ENCODE results near the gene NUDC. TPM values are rescaled to one million over a fixed set of nuclear protein-coding genes. Genes with fewer than 3 reads are reported as not detected.

NUDC gene
- 122 to 142 TPM (median 130 TPM) in 5 replicates for total RNA-seq (2022; extraction: Qiagen RNA extraction)

DNA sequence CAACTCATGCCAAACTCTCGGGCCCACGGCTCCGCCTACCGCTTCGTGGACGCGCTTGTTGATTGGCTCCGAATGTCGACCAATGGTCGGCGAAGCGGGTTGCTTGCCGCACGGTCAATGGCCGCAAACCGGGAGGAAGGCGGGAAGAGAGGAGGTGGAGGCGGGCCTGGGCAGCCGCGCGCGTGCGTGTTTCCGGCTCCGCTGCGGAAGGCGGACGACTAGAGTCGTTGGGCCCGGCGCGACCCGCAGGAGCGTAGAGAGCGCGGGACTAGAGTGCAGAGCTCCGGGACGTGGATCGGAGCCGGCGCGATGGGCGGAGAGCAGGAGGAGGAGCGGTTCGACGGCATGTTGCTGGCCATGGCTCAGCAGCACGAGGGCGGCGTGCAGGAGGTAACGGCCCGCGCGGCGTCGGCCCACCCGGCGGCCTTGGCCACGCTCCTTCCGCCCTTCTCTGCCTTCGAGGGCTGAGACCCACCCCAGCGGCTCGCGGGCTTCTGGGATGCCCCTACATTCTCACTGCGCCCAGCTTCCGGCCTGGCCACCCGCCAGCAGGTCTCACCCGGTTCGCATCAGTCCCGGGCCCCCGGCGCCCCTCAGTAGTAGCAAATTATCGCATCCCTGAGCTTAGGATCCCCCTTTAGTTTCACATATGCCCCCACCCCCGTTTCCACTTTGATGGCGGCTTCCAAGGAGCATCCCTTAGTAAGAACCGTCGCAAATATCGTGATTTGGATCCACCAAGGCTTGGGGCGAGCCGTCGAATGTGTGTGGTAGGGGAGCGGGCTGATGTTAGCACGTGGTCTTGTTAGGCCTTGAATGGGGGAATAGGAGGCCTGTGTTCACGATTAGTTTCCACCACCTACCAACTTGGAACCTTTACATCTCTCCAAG lies at the start of gene NUDC:
Gene NUDC (plus strand): TSS at position 204 of the 891 bp plus-strand sequence. CDS start 106 bp downstream, at position 310.

DNA sequence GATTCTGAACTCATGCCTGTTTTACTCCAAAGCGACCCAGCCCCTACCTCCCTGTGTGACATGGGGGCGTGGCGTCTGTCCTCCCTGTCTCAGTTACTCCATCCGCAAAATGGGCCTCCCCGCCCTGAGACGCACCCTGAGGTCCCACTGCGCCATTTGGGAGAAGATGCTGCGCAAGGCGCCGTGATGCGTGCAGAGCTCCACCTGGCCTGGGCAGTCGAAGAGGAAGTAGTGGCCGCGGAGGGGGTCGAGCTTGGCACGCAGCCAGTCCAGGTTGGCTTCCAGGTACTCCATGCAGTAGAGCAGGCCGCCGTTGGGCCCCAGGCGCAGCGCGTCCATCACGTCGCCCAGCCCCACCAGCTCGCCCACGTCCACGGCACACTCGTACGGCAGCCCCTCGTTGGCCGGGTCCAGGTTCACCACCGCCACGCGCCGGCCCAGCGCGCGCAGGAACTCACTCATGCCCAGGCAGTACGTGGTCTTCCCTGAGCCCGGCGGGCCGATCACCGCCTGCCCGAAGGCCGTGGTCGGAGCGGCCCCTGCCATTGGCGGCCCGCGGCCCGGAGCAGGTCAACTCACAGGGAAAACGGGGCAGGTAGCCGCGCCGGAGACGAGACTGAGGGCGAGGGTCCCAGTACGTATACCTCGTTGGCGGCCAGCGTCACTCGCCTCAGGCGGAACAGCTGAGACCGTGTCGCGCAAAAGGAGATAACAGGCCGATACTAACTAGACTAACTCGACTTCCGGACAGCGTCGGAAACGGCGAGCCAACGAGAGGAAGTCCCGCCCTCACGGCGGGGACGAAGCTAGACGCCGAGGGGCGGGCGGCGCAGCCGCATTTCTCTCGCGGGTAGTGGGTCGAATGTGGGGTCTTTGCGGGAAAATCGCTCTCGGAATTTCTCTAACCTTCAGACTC lies 31.7 kb upstream of the NUDC start, which contains the start of gene GPN2:
Gene GPN2 (minus strand): TSS at position 733 of the 916 bp plus-strand sequence. CDS start 187 bp downstream, at position 546.

DNA sequence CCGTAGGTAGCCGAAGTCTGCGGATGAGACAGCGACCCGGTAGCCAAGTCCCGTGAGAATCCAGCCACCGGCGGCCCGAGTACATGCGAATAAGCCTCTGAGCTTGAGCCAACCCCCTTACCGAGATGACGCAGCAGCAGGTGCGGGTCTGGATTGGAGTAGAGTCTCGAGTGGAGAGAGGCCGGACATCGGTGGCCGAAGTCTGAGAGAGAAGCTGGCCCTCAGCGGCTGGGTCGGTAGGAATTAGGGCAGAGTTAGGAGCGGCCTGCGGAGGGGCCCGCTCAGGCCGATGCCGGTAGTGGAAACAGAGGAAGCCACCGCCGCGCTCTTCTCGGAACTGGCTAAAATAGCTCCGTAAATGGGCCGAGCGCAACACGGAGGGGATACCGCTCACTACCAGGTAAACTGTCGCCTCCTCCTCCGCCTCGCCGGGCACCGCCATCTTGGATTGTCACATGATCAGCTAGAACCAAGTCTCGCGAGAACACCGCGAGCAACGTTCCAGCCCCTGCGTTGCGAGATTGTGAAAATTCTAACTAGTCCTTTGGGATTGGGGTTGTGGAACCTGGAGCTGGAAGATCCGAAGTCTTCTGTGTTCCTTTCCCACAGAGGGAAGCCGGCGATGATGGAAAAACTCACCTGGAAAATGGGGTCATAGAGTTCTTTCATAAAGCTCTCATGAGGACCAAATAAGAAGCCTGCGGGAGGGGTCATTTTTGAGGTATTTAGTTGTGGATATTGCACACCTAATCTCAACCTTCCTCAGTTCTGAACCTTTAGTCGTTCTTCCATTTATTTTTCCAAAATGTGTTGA lies 21.3 kb upstream of the NUDC start, which contains the start of gene GPATCH3:
Gene GPATCH3 (minus strand): TSS at position 467 of the 814 bp plus-strand sequence. CDS start 25 bp downstream, at position 442.

DNA sequence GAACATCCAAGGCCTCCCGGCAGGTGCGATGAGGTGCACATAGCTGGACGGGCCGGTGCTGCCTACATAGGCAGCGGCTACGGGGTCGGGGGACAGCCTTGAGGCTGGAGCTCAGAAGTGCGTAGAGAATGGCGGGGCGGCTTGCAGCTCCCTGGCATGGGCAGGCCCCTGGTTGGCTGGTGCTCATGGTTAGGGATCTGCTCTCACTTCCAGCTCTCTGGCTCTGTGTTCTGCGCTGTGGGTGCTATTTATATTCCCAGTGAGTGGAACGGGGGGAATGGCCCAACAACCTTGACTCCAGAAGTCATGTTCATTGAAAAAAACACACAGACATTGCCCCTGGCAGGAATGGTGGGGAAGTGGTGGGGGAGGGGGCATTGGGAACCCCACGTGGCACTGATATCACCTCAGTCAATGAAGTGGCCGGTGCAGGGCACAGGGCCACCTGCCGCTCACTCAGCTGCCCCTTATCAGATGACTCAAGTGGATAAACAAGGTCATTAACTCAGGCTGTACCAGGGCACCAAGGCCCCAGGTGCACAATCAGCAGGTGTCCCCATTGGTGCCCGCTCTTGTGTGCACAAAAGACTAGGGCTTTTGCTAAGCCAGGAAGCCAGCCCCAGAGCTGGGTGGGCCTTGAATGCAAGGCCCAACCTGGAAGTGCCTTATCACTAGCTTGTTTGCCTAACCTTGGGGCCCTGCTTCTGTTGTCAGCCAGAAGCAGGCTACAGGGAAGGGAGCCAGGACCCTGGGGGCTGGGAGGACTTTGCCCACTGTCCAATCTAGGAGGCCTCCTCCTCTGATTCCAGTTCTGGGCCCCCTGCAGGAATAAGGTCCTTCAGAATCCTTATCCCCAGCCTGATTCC lies 7.6 kb upstream of the NUDC start, which contains the start of gene NR0B2:
Gene NR0B2 (minus strand): TSS at position 222 of the 866 bp plus-strand sequence. CDS start 35 bp downstream, at position 187.

DNA sequence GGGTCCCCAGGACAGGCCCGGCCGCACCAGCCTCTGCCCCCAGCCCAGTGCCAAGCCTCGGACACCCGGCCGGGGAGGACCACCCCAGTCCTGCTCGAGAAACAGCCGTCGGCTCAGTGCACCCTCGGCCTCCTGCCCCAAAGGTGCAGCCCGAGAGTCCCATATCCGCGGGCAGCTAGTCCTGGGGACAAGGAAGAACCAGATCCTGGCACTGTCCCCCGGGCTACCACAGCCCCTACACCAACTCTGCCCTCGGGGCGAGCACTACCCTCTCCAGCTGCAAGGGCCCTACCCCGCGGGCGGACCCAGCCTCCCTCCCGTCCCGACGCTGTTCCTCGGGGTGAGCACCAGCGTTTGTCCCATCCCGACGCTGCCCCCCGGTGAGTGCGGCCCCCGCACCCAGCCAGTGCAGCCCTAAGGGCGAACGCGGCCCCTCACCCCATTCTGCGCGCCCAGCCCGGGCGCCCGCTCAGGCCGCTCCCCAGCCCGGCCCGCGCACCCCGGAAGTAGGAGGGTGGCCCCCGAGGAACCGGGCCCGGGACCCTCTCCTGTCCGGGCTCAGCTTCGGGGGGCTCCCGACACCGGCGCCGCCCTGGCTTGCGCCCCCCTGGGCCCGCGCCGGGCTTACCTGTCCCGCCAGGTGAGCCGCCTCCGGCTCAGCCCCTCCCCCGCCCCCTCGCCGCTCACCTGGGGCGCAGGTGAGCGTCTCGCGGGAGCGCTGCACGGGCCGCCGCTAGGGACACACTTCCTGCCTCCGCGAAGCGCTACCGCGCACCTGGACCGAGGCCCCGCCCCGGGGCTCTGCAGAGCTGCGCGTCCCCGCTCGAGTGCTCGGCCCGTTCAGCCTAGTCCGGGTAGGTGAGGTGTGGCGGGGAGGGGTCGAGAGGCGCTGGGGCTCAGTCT lies 38.4 kb downstream of the NUDC start, which contains the start of gene KDF1:
Gene KDF1 (minus strand): TSS at position 747 of the 903 bp plus-strand sequence. CDS start 8,088 bp downstream, outside the sequence.

DNA sequence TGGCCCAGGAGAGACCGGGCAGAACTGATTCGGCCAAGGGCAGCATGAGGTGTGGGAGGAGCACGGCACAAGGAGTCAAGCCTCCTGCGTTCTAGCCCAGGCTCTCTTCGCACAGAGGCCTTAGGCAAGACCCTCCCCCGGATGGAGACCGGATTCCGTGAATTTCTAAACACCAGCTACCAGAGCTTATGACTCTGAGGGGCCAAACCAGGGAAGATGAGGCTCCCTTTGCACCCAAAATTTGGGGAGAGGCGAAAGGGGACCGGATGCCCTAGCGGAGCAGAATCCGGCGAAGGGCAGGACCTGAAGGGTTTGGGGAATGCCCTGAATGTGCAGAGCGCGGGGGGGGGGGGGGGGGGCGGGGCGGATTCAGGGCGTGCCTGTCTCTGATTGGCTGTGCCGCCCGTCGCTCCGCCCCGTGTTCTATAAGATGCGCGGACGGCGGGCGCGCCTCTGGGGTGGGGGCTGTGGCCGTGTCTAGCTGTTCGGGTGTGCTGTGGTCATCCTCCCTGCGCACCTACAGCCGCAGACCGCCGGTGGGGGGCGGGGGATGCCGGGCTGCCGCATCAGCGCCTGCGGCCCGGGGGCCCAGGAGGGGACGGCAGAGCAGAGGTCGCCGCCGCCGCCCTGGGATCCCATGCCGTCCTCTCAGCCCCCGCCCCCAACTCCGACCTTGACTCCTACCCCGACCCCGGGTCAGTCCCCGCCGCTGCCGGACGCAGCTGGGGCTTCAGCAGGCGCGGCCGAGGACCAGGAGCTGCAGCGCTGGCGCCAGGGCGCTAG lies 71.9 kb downstream of the NUDC start, which contains the start of gene TRNP1:
Gene TRNP1 (plus strand): TSS at position 456 of the 783 bp plus-strand sequence. CDS start 95 bp downstream, at position 551.

Other genes starting within 250 kb of the NUDC start
- gene ARID1A, start 225.7 kb upstream of the NUDC start, total RNA-seq (2022; extraction: Qiagen RNA extraction), result 33.6 to 39.1 TPM (median 35.6 TPM) in 5 replicates
- gene PIGV, start 133.8 kb upstream of the NUDC start, total RNA-seq (2022; extraction: Qiagen RNA extraction), result 5.1 to 6.1 TPM (median 5.5 TPM) in 5 replicates
- 35.3 to 46.7 TPM (median 42.2 TPM) in 5 replicates for gene ZDHHC18, start 95.1 kb upstream of the NUDC start, total RNA-seq (2022; extraction: Qiagen RNA extraction)
- gene SFN, start 58.6 kb upstream of the NUDC start, total RNA-seq (2022; extraction: Qiagen RNA extraction), result 503 to 710 TPM (median 599 TPM) in 5 replicates
- gene GPN2, start 31.5 kb upstream of the NUDC start, total RNA-seq (2022; extraction: Qiagen RNA extraction), result 23.5 to 29.8 TPM (median 28.4 TPM) in 5 replicates
- 9.6 to 14.3 TPM (median 10.1 TPM) in 5 replicates for gene GPATCH3, start 21.3 kb upstream of the NUDC start, total RNA-seq (2022; extraction: Qiagen RNA extraction)
- gene NR0B2, start 7.8 kb upstream of the NUDC start, total RNA-seq (2022; extraction: Qiagen RNA extraction), result not detected in 5 replicates
- gene KDF1, start 38.7 kb downstream of the NUDC start, total RNA-seq (2022; extraction: Qiagen RNA extraction), result 0.18 to 0.30 TPM (median 0.22 TPM) in 3 of 5 replicates, not detected in the others
- gene TRNP1, start 71.9 kb downstream of the NUDC start, total RNA-seq (2022; extraction: Qiagen RNA extraction), result 182 to 277 TPM (median 266 TPM) in 5 replicates
- gene TENT5B, start 91.1 kb downstream of the NUDC start, total RNA-seq (2022; extraction: Qiagen RNA extraction), result 0.94 to 1.9 TPM (median 1.3 TPM) in 5 replicates
- gene SLC9A1, start 233.4 kb downstream of the NUDC start, total RNA-seq (2022; extraction: Qiagen RNA extraction), result 14.4 to 16.7 TPM (median 15.4 TPM) in 5 replicates

Data from A549 treated with Mapracorat at 1 μM for 4 hours (cell line).